GM10266 (cell line): ENCODE results near the gene CPD.
"Not testable (repeated sequence)": the region's sequence is repeated elsewhere in the genome, so short reads cannot be mapped to it uniquely, and the experiment has no call there.

Source experiments
- DNase-seq: peaks from one replicate; pipeline ENCODE4 v3.0.0; 2012; ENCODE audit errors: extremely low spot score
- CTCF ChIP-seq: IDR thresholded peaks from 2 replicates; pipeline ENCODE4 v1.5.1; 2012; ENCODE audit warnings: mild to moderate bottlenecking, low read depth; ENCODE audit not compliant: control insufficient read depth, insufficient read depth; ENCODE audit errors: missing control alignments

Gene CPD

GRCh38 chr17:30339086-30339485, 39.6 kb upstream of the CPD start:
- no peak for DNase-seq
- no peak for TF ChIP-seq CTCF

DNA sequence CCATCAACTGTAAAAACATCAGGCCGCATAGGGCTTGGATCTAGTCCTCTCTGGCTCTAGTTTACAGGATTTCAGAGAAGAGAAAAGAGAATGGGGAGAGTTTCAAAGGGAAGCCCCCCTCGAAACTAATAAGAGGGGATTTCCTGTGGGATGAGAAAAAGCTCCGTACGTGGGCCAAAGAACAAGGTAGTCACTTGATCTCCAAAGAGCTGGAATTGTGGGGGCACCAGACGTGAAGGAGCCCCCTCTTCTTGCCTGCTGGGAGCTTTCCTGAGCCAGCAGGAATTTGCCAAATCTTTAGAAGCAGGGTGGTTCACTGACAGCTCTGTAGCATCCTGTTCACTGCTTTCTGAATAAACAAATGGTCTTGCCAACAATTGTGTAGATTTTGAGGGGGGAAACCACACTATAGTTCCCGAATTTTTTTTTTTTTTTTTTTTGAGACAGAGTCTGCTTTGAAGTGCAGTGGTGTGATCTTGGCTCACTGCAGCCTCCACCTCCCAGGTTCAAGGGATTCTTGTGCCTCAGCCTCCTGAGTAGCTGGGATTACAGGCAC, 37.8 kb upstream of the CPD start:
- DNase-seq: no peak
- no peak for TF ChIP-seq CTCF

DNA sequence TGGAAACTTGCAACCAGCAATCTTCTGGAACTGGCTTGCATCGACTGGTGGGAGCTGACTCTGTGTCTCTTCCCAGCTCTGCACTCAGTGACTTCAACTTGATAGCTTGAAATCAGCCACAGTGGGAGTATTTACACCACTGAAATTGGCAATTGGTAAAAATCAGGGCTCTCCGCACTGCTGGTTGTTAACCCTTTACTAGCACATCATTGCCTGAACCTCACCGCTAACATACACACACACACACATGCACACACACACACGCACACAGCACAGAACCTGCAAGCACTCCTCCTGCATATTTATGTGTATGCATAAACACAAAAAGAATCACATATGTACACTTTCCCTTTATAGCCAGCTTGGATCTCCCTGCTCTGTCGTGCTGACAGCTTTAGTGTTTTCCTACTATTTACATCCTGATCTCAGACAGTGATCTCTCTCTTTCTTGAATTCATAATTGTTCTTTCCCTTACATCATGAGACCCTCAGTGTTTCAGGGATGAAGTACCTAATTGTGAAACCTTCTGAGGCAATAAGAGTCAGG, 37.0 kb upstream of the CPD start:
- DNase-seq: no peak
- no peak for TF ChIP-seq CTCF

GRCh38 chr17:30343244-30343643, 35.5 kb upstream of the CPD start:
- DNase-seq: not testable (repeated sequence)

DNA sequence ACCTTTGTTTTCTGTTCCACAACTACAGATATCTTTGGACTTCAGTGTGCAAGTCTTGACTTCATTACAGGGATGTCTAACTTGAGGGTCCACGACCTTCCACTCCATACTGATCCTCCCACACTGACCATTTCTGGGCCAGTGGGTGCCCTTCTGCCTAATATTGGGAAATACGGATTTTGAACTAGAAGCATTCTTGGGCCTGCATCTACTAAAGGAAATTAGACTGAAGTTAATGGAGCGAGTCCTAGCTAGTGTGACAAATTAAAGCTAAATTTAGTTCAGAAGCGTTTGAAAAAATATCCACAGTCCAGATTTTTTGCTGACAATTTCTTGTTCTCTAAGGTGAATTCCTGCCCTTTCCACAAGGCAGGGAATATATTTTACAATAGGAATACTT, 34.9 kb upstream of the CPD start:
- DNase-seq: no peak
- no peak for TF ChIP-seq CTCF

DNA sequence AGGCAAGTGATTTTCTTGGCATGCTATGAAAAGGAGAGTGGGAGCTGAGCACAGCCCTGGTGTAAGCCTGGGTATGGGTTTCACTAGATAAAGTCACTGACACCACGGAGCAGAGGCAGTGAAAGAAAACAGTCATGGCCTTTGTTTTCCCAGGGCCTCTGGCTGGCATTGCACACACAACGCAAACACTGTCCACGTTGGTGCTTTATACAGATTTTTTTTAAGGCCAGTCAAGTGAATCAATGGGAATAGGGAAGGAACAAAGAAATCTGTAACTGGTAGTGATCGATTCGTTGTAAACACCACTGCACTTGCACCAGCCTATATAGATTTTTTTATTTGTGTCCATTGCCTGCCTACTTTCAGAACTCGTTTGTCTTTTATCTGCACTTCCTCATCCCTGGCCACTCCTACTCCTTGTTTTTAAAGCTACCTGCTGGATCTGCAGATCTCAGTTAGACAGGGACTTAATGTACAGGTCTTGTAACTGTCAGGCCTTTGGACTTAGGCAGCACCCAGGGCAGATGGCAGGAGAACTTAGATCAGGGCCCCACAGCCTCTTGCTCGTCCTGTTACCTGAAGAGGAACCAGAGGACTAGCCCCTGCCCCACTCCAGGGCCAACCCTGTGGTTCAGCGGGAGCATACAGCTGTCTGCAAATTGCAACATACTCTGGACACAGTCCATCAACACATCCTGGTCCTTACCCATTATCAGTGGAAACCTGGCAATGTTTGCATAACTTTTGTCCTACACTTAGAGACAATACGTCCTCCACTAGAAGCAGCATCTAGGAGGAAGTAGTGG, 34.2 kb upstream of the CPD start:
- TF ChIP-seq CTCF: no peak
- no peak for DNase-seq

- no peak for DNase-seq
- no peak for TF ChIP-seq CTCF
Measured at GRCh38 chr17:30345089-30345433, 33.7 kb upstream of the CPD start.
